DOHH2 (cell line): ENCODE results near the gene SNAPC3.

Experiments
- H3F3A ChIP-seq: fragments of 200-600 bp; sonication (generic), shearing (Covaris generic); 2 replicates; pipeline ENCODE4 v1.6.0; 2016; ENCODE audit warnings: antibody characterized with exemption, mild to moderate bottlenecking; ENCODE audit not compliant: control insufficient read depth, insufficient read depth
- H3K27ac ChIP-seq: fragments of 200-600 bp; sonication (generic); 2 replicates; pipeline ENCODE4 v1.5.1; 2014; ENCODE audit warnings: low read depth, mild to moderate bottlenecking, low read length, moderate library complexity
- H3K27me3 ChIP-seq: fragments of 200-600 bp; sonication (generic); 2 replicates; pipeline ENCODE4 v1.6.1; 2014; ENCODE audit warnings: mild to moderate bottlenecking, low read length, mixed read lengths; ENCODE audit not compliant: control insufficient read depth
- H3K36me3 ChIP-seq: fragments of 200-600 bp; sonication (generic); 2 replicates; pipeline ENCODE4 v1.6.1; 2014; ENCODE audit warnings: mild to moderate bottlenecking, low read length, moderate library complexity, mixed read lengths; ENCODE audit not compliant: control insufficient read depth
- H3K4me1 ChIP-seq: fragments of 200-600 bp; sonication (generic); 2 replicates; pipeline ENCODE4 v1.6.1; 2014; ENCODE audit warnings: mild to moderate bottlenecking, low read length, mixed read lengths; ENCODE audit not compliant: control insufficient read depth
- H3K4me2 ChIP-seq: fragments of 200-600 bp; sonication (generic); 2 replicates; pipeline ENCODE4 v1.6.0; 2014; ENCODE audit warnings: mild to moderate bottlenecking, low read length, moderate library complexity
- H3K4me3 ChIP-seq: fragments of 200-600 bp; sonication (generic); 2 replicates; pipeline ENCODE4 v1.5.1; 2014; ENCODE audit warnings: mild to moderate bottlenecking, low read length, mixed read lengths
- H3K79me2 ChIP-seq: fragments of 200-600 bp; sonication (generic); 2 replicates; pipeline ENCODE4 v1.6.1; 2014; ENCODE audit warnings: mild to moderate bottlenecking, low read length, mixed read lengths; ENCODE audit not compliant: control insufficient read depth
- H3K9me2 ChIP-seq: fragments of 200-600 bp; sonication (generic); replicated peaks from 2 replicates; pipeline ENCODE4 v1.6.1; 2014; ENCODE audit warnings: mild to moderate bottlenecking, low read length, mixed read lengths; ENCODE audit not compliant: control insufficient read depth
- H3K9me3 ChIP-seq: fragments of 200-600 bp; sonication (generic); 2 replicates; pipeline ENCODE4 v1.6.1; 2014; ENCODE audit warnings: antibody characterized with exemption, low read length, mixed read lengths; ENCODE audit not compliant: control insufficient read depth, insufficient read depth
- H4K20me1 ChIP-seq: fragments of 200-600 bp; sonication (generic); 2 replicates; pipeline ENCODE4 v1.6.0; 2014; ENCODE audit warnings: low read depth, mild to moderate bottlenecking, antibody characterized with exemption, low read length, moderate library complexity; ENCODE audit not compliant: control insufficient read depth, insufficient read depth
- EZH2phosphoT487 ChIP-seq: fragments of 200-600 bp; sonication (generic); IDR thresholded peaks from 2 replicates; pipeline ENCODE4 v1.6.1; 2017; ENCODE audit warnings: borderline replicate concordance, mild to moderate bottlenecking, antibody characterized with exemption, low read length, moderate library complexity, mixed read lengths
- TF ChIP-seq, protein P1 (sequence below): fragments of 200-600 bp; sonication (generic); IDR thresholded peaks from one replicate; pipeline ENCODE4 v1.5.1; 2014; ENCODE audit warnings: antibody characterized with exemption, mild to moderate bottlenecking, low read depth, low read length; ENCODE audit not compliant: poor library complexity, severe bottlenecking

SNAPC3 gene

GRCh38 chr9:15381491-15381890 lies 41.2 kb upstream of the SNAPC3 start:
- H3K9me3 ChIP-seq, result no peaks in the 10 kb centered on the region
- no peaks in the 10 kb centered on the region for H3K79me2 ChIP-seq
- H3K4me3 ChIP-seq, result no peak overlapping the region
- no peaks in the 10 kb centered on the region for H3K9me2 ChIP-seq
- TF ChIP-seq, protein P1, sequence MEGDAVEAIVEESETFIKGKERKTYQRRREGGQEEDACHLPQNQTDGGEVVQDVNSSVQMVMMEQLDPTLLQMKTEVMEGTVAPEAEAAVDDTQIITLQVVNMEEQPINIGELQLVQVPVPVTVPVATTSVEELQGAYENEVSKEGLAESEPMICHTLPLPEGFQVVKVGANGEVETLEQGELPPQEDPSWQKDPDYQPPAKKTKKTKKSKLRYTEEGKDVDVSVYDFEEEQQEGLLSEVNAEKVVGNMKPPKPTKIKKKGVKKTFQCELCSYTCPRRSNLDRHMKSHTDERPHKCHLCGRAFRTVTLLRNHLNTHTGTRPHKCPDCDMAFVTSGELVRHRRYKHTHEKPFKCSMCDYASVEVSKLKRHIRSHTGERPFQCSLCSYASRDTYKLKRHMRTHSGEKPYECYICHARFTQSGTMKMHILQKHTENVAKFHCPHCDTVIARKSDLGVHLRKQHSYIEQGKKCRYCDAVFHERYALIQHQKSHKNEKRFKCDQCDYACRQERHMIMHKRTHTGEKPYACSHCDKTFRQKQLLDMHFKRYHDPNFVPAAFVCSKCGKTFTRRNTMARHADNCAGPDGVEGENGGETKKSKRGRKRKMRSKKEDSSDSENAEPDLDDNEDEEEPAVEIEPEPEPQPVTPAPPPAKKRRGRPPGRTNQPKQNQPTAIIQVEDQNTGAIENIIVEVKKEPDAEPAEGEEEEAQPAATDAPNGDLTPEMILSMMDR, result no peak
- no peak for TF ChIP-seq EZH2phosphoT487
- H3K4me1 ChIP-seq, result no peaks in the 10 kb centered on the region
- no peaks in the 10 kb centered on the region for H3K36me3 ChIP-seq
- no peaks in the 10 kb centered on the region for H3F3A ChIP-seq
- H3K27ac ChIP-seq, result no peak overlapping the region
- H3K27me3 ChIP-seq, result 0 out of 2 replicates have a peak, but pooled peaks cover 3% of the 10 kb centered on the region
- no peak overlapping the region for H3K4me2 ChIP-seq
- no peaks in the 10 kb centered on the region for H4K20me1 ChIP-seq

- Histone ChIP-seq H3K27me3 (0 out of 2 replicates have a peak, but pooled peaks cover 3% of the 10 kb centered on the region), H3F3A (no peaks in the 10 kb centered on the region), H3K4me1 (no peaks in the 10 kb centered on the region), H3K4me3 (no peak overlapping the region), H3K9me2 (no peaks in the 10 kb centered on the region), H3K79me2 (no peaks in the 10 kb centered on the region), H3K27ac (no peak overlapping the region), H3K9me3 (no peaks in the 10 kb centered on the region), H3K4me2 (no peak overlapping the region), H3K36me3 (no peaks in the 10 kb centered on the region), H4K20me1 (no peaks in the 10 kb centered on the region)
- TF ChIP-seq, protein P1, result no peak
- no peak for TF ChIP-seq EZH2phosphoT487
These were observed 36.2 kb upstream of the SNAPC3 start for GRCh38 chr9:15386465-15386864.

GRCh38 chr9:15389173-15389572 lies 33.5 kb upstream of the SNAPC3 start:
- Histone ChIP-seq H3K27ac (no peak overlapping the region), H3K79me2 (no peaks in the 10 kb centered on the region), H3K4me1 (no peaks in the 10 kb centered on the region), H3K9me2 (no peaks in the 10 kb centered on the region), H3K36me3 (no peaks in the 10 kb centered on the region), H3K4me3 (no peak overlapping the region), H4K20me1 (no peaks in the 10 kb centered on the region), H3F3A (no peaks in the 10 kb centered on the region), H3K9me3 (no peaks in the 10 kb centered on the region), H3K4me2 (no peak overlapping the region), H3K27me3 (no peaks in the 10 kb centered on the region)
- TF ChIP-seq, protein P1, result no peak
- no peak for TF ChIP-seq EZH2phosphoT487
